K562 (cell line): ENCODE results near the gene CYSRT1. TPM values are rescaled to one million over a fixed set of nuclear protein-coding genes. Genes with fewer than 3 reads are reported as not detected.

Experiments
- MYC ChIP-seq, 2 experiments: fragments of 250-450 bp in 1 of 2; sonication (Bioruptor Pico) in 1 of 2; IDR thresholded peaks; 2 replicates each; pipeline versions ENCODE4 v1.5.1 to v1.6.1; 2012 to 2021; ENCODE audit warnings: low read depth in 2 of 2, borderline replicate concordance in 1 of 2, improper control_type of control experiment in 1 of 2, low read length in 1 of 2, mild to moderate bottlenecking in 1 of 2, moderate library complexity in 1 of 2
- PCBP1 ChIP-seq: fragments of 200-400 bp; formaldehyde crosslinking; IDR thresholded peaks from 2 replicates; pipeline ENCODE4 v1.6.1; 2018; ENCODE audit warnings: mild to moderate bottlenecking, low read depth, low read length; ENCODE audit not compliant: poor library complexity, severe bottlenecking
- SIN3B ChIP-seq: fragments of 450-650 bp; IDR thresholded peaks from 2 replicates; pipeline ENCODE4 v1.6.1; 2017; ENCODE audit warnings: low read depth, mild to moderate bottlenecking, moderate library complexity
- TCF7L2 ChIP-seq: fragments of 150-350 bp; IDR thresholded peaks from 2 replicates; pipeline ENCODE4 v1.6.1; 2016; ENCODE audit warnings: low read depth, mild to moderate bottlenecking, low read length, moderate library complexity
- ZNF224 ChIP-seq: sonication (generic); formaldehyde crosslinking; IDR thresholded peaks from 2 replicates; pipeline ENCODE4 v1.8.0; 2022; ENCODE audit warnings: mild to moderate bottlenecking, missing genetic modification reagents
- ZNF696 ChIP-seq: fragments of 250-450 bp; sonication (Bioruptor Pico); conservative IDR thresholded peaks from 2 replicates; pipeline ENCODE4 v1.4.0; 2020; ENCODE audit warnings: mild to moderate bottlenecking, moderate library complexity
- polyA plus RNA-seq, 8 experiments: library from polyadenylated mRNA; depleted of rRNA in 4 of 8; stranded (reverse) in 5 of 8; unstranded in 3 of 8; fragments of >200 nt; fragmentation: Nextera tagmentation in 2 of 8; fragmentation: Illumina TruSeq in 1 of 8; extraction: Ambion mirVana in 2 of 8; extraction: Trizol in 1 of 8; gene quantifications; 2 replicates each; pipeline versions ENCODE4 v1.2.1 to v1.2.3, GENCODE V29; 2011 to 2014; ENCODE audit warnings: inconsistent platforms in 1 of 8, missing spikeins in 1 of 8
- total RNA-seq, 7 experiments: library from RNA; depleted of rRNA in 6 of 7; stranded (reverse); fragments of >200 nt in 6 of 7; fragmentation: Illumina TruSeq in 2 of 7; extraction: Trizol in 2 of 7; gene quantifications; 2 replicates each; pipeline versions ENCODE4 v1.2.1 to v1.2.3, GENCODE V29; 2011 to 2021; ENCODE audit warnings: low replicate concordance in 1 of 7
- TF ChIP-seq, protein P1 (sequence below): fragments of 250-450 bp; sonication (Bioruptor Pico); IDR thresholded peaks from 2 replicates; pipeline ENCODE4 v1.4.0; 2020; ENCODE audit warnings: mild to moderate bottlenecking, moderate library complexity, borderline replicate concordance
- TF ChIP-seq, protein P2 (sequence below): fragments of 250-450 bp; sonication (Bioruptor Pico); IDR thresholded peaks from 2 replicates; pipeline ENCODE4 v1.9.0; 2021; ENCODE audit warnings: mild to moderate bottlenecking
- TF ChIP-seq, protein P3 (sequence below): sonication (generic); formaldehyde crosslinking; IDR thresholded peaks from 2 replicates; pipeline ENCODE4 v1.8.1; 2023; ENCODE audit warnings: mild to moderate bottlenecking, missing genetic modification reagents
- TF ChIP-seq, protein P4 (sequence below): IDR thresholded peaks from 2 replicates; pipeline ENCODE4 v1.6.1; 2016; ENCODE audit warnings: missing genetic modification characterization, missing compliant biosample characterization
- TF ChIP-seq, protein P5 (sequence below): fragments of 250-450 bp; sonication (Bioruptor Pico); IDR thresholded peaks from 2 replicates; pipeline ENCODE4 v1.9.0; 2021; ENCODE audit warnings: mild to moderate bottlenecking, inconsistent platforms

The CYSRT1 gene
- total and polyA plus RNA-seq, 9 of the 15 experiments (the other 6 are each of a cell fraction or from before 2014, with no cell fraction given) = 0.04 to 1.4 (median 0.42) TPM; not detected in 3

DNA sequence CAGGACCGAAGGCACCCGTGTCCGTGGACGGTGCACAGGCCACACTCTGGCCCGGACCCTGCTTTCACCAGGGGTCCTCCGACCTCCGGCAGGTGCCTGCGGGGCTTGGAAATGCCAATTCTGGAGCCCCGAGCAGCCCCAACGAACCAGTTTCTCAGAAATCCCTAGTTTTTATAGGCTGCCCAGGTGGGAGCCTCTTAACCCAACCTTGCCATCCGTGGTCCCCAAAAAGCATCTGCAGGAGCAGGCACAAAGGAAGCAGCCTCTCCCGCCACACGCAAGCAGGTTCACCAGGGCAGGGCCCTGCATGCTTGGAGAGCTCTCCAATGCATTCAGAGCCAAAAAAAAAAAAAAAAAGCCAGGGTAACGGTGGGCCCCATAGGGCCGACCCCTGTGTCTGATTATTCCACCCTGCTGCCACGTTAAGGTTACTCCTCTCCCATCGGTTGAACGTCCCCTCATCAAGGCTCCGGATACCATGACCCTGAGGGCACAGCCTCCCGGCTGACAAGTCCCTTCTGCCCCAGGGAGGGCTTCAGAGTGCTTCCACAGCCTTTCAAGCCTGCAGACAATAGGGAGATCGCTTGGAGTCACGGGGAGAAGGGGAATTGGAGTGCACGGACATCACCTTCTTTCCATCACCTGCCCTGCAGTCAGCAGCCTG is 23.6 kb upstream of the CYSRT1 start (continued):
- TF ChIP-seq, protein P1, sequence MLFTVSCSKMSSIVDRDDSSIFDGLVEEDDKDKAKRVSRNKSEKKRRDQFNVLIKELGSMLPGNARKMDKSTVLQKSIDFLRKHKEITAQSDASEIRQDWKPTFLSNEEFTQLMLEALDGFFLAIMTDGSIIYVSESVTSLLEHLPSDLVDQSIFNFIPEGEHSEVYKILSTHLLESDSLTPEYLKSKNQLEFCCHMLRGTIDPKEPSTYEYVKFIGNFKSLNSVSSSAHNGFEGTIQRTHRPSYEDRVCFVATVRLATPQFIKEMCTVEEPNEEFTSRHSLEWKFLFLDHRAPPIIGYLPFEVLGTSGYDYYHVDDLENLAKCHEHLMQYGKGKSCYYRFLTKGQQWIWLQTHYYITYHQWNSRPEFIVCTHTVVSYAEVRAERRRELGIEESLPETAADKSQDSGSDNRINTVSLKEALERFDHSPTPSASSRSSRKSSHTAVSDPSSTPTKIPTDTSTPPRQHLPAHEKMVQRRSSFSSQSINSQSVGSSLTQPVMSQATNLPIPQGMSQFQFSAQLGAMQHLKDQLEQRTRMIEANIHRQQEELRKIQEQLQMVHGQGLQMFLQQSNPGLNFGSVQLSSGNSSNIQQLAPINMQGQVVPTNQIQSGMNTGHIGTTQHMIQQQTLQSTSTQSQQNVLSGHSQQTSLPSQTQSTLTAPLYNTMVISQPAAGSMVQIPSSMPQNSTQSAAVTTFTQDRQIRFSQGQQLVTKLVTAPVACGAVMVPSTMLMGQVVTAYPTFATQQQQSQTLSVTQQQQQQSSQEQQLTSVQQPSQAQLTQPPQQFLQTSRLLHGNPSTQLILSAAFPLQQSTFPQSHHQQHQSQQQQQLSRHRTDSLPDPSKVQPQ (CRISPR knock-in tag) = no peak
- TF ChIP-seq SIN3B = peak; percentile 48; the same call in 1 of the 2 replicates
- no peak for TF ChIP-seq ZNF696
- TF ChIP-seq, protein P2, sequence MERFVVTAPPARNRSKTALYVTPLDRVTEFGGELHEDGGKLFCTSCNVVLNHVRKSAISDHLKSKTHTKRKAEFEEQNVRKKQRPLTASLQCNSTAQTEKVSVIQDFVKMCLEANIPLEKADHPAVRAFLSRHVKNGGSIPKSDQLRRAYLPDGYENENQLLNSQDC (CRISPR knock-in tag) = no peak
- TF ChIP-seq PCBP1 = no peak
- TF ChIP-seq MYC (IDR thresholded peaks at IDR 0.05; ENCODE audit: low read depth, low read length) = no peak
- peak; percentile 69; the same call in 1 of the 2 replicates for TF ChIP-seq MYC (CRISPR knock-in tag; IDR thresholded peaks at IDR 0.05; ENCODE audit: borderline replicate concordance, low read depth)
- TF ChIP-seq, protein P3, sequence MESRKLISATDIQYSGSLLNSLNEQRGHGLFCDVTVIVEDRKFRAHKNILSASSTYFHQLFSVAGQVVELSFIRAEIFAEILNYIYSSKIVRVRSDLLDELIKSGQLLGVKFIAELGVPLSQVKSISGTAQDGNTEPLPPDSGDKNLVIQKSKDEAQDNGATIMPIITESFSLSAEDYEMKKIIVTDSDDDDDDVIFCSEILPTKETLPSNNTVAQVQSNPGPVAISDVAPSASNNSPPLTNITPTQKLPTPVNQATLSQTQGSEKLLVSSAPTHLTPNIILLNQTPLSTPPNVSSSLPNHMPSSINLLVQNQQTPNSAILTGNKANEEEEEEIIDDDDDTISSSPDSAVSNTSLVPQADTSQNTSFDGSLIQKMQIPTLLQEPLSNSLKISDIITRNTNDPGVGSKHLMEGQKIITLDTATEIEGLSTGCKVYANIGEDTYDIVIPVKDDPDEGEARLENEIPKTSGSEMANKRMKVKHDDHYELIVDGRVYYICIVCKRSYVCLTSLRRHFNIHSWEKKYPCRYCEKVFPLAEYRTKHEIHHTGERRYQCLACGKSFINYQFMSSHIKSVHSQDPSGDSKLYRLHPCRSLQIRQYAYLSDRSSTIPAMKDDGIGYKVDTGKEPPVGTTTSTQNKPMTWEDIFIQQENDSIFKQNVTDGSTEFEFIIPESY (CRISPR knock-in tag) = no peak
- no peak for TF ChIP-seq ZNF224 (CRISPR knock-in tag)
- TF ChIP-seq TCF7L2 = no peak
- TF ChIP-seq, protein P4, sequence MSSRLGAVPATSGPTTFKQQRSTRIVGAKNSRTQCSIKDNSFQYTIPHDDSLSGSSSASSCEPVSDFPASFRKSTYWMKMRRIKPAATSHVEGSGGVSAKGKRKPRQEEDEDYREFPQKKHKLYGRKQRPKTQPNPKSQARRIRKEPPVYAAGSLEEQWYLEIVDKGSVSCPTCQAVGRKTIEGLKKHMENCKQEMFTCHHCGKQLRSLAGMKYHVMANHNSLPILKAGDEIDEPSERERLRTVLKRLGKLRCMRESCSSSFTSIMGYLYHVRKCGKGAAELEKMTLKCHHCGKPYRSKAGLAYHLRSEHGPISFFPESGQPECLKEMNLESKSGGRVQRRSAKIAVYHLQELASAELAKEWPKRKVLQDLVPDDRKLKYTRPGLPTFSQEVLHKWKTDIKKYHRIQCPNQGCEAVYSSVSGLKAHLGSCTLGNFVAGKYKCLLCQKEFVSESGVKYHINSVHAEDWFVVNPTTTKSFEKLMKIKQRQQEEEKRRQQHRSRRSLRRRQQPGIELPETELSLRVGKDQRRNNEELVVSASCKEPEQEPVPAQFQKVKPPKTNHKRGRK (tag) = no peak
- TF ChIP-seq, protein P5, sequence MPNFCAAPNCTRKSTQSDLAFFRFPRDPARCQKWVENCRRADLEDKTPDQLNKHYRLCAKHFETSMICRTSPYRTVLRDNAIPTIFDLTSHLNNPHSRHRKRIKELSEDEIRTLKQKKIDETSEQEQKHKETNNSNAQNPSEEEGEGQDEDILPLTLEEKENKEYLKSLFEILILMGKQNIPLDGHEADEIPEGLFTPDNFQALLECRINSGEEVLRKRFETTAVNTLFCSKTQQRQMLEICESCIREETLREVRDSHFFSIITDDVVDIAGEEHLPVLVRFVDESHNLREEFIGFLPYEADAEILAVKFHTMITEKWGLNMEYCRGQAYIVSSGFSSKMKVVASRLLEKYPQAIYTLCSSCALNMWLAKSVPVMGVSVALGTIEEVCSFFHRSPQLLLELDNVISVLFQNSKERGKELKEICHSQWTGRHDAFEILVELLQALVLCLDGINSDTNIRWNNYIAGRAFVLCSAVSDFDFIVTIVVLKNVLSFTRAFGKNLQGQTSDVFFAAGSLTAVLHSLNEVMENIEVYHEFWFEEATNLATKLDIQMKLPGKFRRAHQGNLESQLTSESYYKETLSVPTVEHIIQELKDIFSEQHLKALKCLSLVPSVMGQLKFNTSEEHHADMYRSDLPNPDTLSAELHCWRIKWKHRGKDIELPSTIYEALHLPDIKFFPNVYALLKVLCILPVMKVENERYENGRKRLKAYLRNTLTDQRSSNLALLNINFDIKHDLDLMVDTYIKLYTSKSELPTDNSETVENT (CRISPR knock-in tag) = 0 out of 2 replicates have a peak, but pooled peaks have one; percentile 7
